Smooth muscle cell (in vitro differentiated cells): ENCODE data around the gene MYPOP. TPM values are rescaled to one million over a fixed set of nuclear protein-coding genes. Genes with fewer than 3 reads are reported as not detected.

Source experiments
- DNase-seq: peaks from one replicate; lab custom pipeline; 2025; ENCODE audit not compliant: unreplicated experiment; lab: John Stamatoyannopoulos, UW
- H2AFZ ChIP-seq: fragments of 200-600 bp; sonication (generic); 2 replicates; pipeline ENCODE4 v1.6.0; 2016; ENCODE audit warnings: antibody characterized with exemption, low read depth, mild to moderate bottlenecking
- H3F3A ChIP-seq: fragments of 200-600 bp; sonication (generic); 2 replicates; pipeline ENCODE4 v1.6.0; 2017; ENCODE audit warnings: antibody characterized with exemption, low read depth
- H3K27ac ChIP-seq: fragments of 200-600 bp; sonication (generic); 2 replicates; pipeline ENCODE4 v1.5.1; 2016; ENCODE audit warnings: low read depth, mild to moderate bottlenecking
- H3K27me3 ChIP-seq: fragments of 200-600 bp; sonication (generic); 2 replicates; pipeline ENCODE4 v1.6.1; 2016; ENCODE audit warnings: low read depth, mild to moderate bottlenecking
- H3K36me3 ChIP-seq: fragments of 200-600 bp; sonication (generic); 2 replicates; pipeline ENCODE4 v1.5.1; 2016; ENCODE audit warnings: low read depth
- H3K4me1 ChIP-seq: fragments of 200-600 bp; sonication (generic); 2 replicates; pipeline ENCODE4 v1.5.1; 2016; ENCODE audit warnings: low read depth
- H3K4me2 ChIP-seq: fragments of 200-600 bp; sonication (generic); 2 replicates; pipeline ENCODE4 v1.6.0; 2016; ENCODE audit warnings: mild to moderate bottlenecking
- H3K4me3 ChIP-seq: fragments of 200-600 bp; sonication (generic); 2 replicates; pipeline ENCODE4 v1.5.1; 2016; ENCODE audit warnings: mild to moderate bottlenecking
- H3K79me2 ChIP-seq: fragments of 200-600 bp; sonication (generic); 2 replicates; pipeline ENCODE4 v1.6.0; 2016; ENCODE audit warnings: low read depth, mild to moderate bottlenecking
- H3K9ac ChIP-seq: fragments of 200-600 bp; sonication (generic); 2 replicates; pipeline ENCODE4 v1.6.0; 2016; ENCODE audit warnings: low read depth
- H3K9me3 ChIP-seq: fragments of 200-600 bp; sonication (generic); replicated peaks from 2 replicates; pipeline ENCODE4 v1.5.1; 2016; ENCODE audit warnings: low read depth
- H4K20me1 ChIP-seq: fragments of 200-600 bp; sonication (generic); 2 replicates; pipeline ENCODE4 v1.6.0; 2016; ENCODE audit warnings: low read depth
- WGBS: methylation state at CpG from one replicate; pipeline ENCODE4 v1.1.7; 2016; ENCODE audit warnings: low lambda C conversion rate; 5-methylcytosine and 5-hydroxymethylcytosine counted together
- polyA plus RNA-seq: library from polyadenylated mRNA; unstranded; fragments of >200 nt; fragmentation: Nextera tagmentation; extraction: Ambion mirVana; gene quantifications from 2 replicates; pipeline ENCODE4 v1.2.1, GENCODE V29; 2016
- total RNA-seq: library from RNA; depleted of rRNA; stranded (reverse); fragments of >200 nt; gene quantifications from 2 replicates; pipeline ENCODE4 v1.2.3, GENCODE V29; 2014
- TF ChIP-seq, protein P1 (sequence below): fragments of 200-600 bp; sonication (generic); IDR thresholded peaks from 2 replicates; pipeline ENCODE4 v1.5.1; 2017; ENCODE audit warnings: borderline replicate concordance, mild to moderate bottlenecking, antibody characterized with exemption; ENCODE audit not compliant: insufficient read depth, poor library complexity, severe bottlenecking

Gene MYPOP
- total and polyA plus RNA-seq, 2 experiments from 2014 or later: 1.6 to 2.1 TPM

DNA sequence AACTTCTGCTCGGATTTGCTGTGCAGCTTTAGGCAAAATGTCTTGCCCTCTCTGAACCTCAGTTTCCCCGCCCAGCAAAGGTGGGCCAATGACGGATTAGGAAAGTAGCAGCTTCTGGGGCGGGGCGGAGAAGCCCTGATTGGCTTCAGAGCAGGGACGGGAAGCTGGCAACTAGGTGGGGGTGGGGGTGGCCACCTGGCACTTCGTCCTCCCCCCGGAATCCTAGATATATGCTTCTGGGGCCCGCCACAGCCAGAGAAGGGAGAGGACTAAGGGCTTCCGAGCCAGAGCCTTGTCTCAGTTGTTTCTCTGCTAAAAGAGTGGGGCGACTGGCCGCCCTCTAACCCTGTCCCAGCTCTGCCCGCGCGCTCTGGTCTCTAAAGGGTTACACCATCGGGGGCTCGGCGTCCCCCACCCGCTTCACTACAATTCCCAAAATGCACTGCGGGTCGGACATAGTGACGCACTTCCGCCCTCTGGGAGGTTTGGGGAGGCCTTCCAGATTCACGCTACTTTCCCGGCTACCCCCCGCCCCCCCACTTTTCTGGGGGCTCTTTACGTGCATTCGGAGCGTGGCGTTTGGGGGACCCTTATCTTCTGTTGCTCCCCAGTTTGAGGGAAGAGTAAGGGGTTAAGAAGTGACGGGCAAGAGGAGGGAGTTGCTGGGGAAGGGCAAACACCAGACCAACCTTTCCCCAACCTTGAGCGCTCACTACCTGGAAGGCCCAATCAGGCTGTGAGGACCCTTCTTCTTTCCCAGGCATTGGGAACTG is 15.8 kb downstream of the MYPOP start:
- peak; percentile 82 for DNase-seq
- peak overlapping the region; percentile 67 for H3K4me3 ChIP-seq
- peak overlapping the region; percentile 95 for H2AFZ ChIP-seq
- H3K4me1 ChIP-seq: peaks cover 20% of the 10 kb centered on the region
- H3K36me3 ChIP-seq: no peaks in the 10 kb centered on the region
- peaks cover 18% of the 10 kb centered on the region for H3K79me2 ChIP-seq
- no peaks in the 10 kb centered on the region for H3K27me3 ChIP-seq
- peaks cover 23% of the 10 kb centered on the region for H4K20me1 ChIP-seq
- H3K9ac ChIP-seq: peak overlapping the region; percentile 97
- peak overlapping the region; percentile 97 for H3K27ac ChIP-seq
- TF ChIP-seq, protein P1, sequence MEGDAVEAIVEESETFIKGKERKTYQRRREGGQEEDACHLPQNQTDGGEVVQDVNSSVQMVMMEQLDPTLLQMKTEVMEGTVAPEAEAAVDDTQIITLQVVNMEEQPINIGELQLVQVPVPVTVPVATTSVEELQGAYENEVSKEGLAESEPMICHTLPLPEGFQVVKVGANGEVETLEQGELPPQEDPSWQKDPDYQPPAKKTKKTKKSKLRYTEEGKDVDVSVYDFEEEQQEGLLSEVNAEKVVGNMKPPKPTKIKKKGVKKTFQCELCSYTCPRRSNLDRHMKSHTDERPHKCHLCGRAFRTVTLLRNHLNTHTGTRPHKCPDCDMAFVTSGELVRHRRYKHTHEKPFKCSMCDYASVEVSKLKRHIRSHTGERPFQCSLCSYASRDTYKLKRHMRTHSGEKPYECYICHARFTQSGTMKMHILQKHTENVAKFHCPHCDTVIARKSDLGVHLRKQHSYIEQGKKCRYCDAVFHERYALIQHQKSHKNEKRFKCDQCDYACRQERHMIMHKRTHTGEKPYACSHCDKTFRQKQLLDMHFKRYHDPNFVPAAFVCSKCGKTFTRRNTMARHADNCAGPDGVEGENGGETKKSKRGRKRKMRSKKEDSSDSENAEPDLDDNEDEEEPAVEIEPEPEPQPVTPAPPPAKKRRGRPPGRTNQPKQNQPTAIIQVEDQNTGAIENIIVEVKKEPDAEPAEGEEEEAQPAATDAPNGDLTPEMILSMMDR: no peak
- H3K4me2 ChIP-seq: peak overlapping the region; percentile 89
- peaks cover 8% of the 10 kb centered on the region for H3F3A ChIP-seq
- WGBS: under 1% methylated on average over 32 of the region's 32 CpGs
- H3K9me3 ChIP-seq: no peaks in the 10 kb centered on the region

GRCh38 chr19:45885556-45886426 is 16.6 kb downstream of the MYPOP start, which contains the start of gene IRF2BP1:
Gene IRF2BP1, minus strand, starts transcription at chr19:45886141. Its CDS starts 367 bp downstream, at chr19:45885774.
- TF ChIP-seq, protein P1: no peak
- Histone ChIP-seq H3K4me3 (peak within 1 kb of the TSS; percentile 67), H3K4me2 (peak within 1 kb of the TSS; percentile 89), H3K9ac (peak within 1 kb of the TSS; percentile 97), H2AFZ (peak within 1 kb of the TSS; percentile 95), H3K27ac (peak within 1 kb of the TSS; percentile 97), H3F3A (peaks cover 8% of the 10 kb centered on the region), H3K36me3 (no peaks in the 10 kb centered on the region), H3K4me1 (peaks cover 20% of the 10 kb centered on the region), H3K27me3 (no peaks in the 10 kb centered on the region), H4K20me1 (peaks cover 23% of the 10 kb centered on the region), H3K9me3 (no peaks in the 10 kb centered on the region), H3K79me2 (peaks cover 18% of the 10 kb centered on the region)
- DNase-seq: peak; percentile 83
- WGBS: under 1% methylated on average over 56 of the region's 107 CpGs

DNA sequence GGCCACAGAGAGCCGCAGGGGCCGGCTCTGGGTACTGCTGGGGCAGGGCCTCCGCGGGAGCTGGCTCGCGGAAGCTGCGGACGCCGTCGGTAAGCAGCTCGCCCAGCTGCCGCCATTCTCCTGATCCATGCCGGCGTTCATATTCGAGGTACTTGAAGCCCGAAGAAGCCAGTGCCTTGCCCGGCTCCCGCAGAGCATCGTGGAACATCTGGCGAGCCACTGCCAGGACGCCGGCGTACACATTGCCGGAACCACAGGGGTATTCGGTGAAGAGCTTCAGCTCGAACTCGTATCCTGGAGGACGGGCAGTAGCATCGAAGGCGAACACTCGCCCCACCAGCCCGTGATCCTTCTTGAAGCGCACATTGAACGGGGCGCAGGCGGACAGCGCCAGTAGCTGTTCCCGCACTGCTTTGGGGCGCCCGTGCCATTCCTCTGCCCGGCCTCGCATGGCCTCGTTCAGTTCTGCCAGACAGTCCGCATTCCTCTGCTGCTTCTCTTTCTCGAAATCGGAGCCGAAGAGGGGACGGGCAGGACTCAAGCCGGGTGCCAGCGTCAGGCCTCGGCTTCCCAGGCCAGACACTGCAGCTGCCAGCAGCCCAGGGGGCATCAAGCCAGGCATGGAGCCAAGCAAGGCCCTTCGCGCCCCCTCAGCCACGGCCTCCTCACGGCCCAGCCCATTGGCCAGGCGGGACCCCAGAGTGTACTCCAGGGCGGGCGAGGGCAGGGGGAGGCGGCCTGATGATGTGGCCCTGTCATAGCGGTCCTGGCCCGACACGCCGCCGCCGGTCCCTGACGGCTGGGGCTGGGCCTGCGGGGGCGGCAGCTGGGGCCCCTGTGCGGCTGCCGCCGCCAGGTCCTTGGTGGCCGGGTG is 17.5 kb downstream of the MYPOP start:
- Histone ChIP-seq H3K27me3 (no peaks in the 10 kb centered on the region), H3K36me3 (no peaks in the 10 kb centered on the region), H3K4me1 (peaks cover 20% of the 10 kb centered on the region), H3K4me3 (peak overlapping the region; percentile 67), H3K9ac (peak overlapping the region; percentile 73), H3K27ac (peak overlapping the region; percentile 97), H3K4me2 (peak overlapping the region; percentile 89), H2AFZ (no peak overlapping the region), H3F3A (peaks cover 8% of the 10 kb centered on the region), H3K79me2 (peaks cover 18% of the 10 kb centered on the region), H3K9me3 (no peaks in the 10 kb centered on the region), H4K20me1 (peaks cover 23% of the 10 kb centered on the region)
- no peak for DNase-seq
- 75% methylated on average over 53 of the region's 72 CpGs for WGBS
- TF ChIP-seq, protein P1: no peak
